ENCODE measurements around the gene OPRL1.

OPRL1 gene

GRCh38 chr20:64115171-64115911 lies 35.5 kb downstream of the OPRL1 start:
- no peak overlapping the region for H3K27ac ChIP-seq (ENCODE audit: extremely low read depth, low read depth, low read length)
- TF ChIP-seq ZNF600 (tag by site-specific recombination; IDR thresholded peaks at IDR 0.05), result peak; percentile 95
- no peak for TF ChIP-seq PATZ1 (tag by site-specific recombination; IDR thresholded peaks at IDR 0.05)
- no peaks in the 10 kb centered on the region for H3K36me3 ChIP-seq (ENCODE audit: control insufficient read depth in 2 of 2, insufficient read depth in 1 of 2, low read length in 2 of 2)
- no peak overlapping the region for H3K4me3 ChIP-seq (ENCODE audit: low read depth, low read length)
- CTCF ChIA-PET, result interaction anchor here (0.9 to 1.3 kb wide), 2 partner anchors 14 to 16 kb away, joined by 3 read pairs; no protein-coding TSS in a partner anchor
- H3K4me1 ChIP-seq (ENCODE audit: control insufficient read depth, insufficient read depth, low read length), result no peaks in the 10 kb centered on the region
- no peaks in the 10 kb centered on the region for H3K9me3 ChIP-seq (ENCODE audit: control insufficient read depth, insufficient read depth, low read depth, low read length)
- POLR2A ChIA-PET, result interaction anchor here (0.6 kb wide), 1 partner anchor 321 kb away, joined by 3 read pairs; no protein-coding TSS in a partner anchor

- H3K9me3 ChIP-seq (ENCODE audit: control insufficient read depth, insufficient read depth, low read depth, low read length), result no peaks in the 10 kb centered on the region
- no peak overlapping the region for H3K4me3 ChIP-seq (ENCODE audit: low read depth, low read length)
- TF ChIP-seq GLIS1 (tag by site-specific recombination; IDR thresholded peaks at IDR 0.05) (no peak), ZNF157 (tag by site-specific recombination; IDR thresholded peaks at IDR 0.05) (no peak), ZNF302 (tag by site-specific recombination; IDR thresholded peaks at IDR 0.05; ENCODE audit: low read depth) (no peak), ZNF768 (tag by site-specific recombination; IDR thresholded peaks at IDR 0.05) (no peak), ZFHX2 (tag by site-specific recombination; conservative IDR thresholded peaks at IDR 0.05) (no peak), ZSCAN5A (tag by site-specific recombination; IDR thresholded peaks at IDR 0.05) (no peak), OVOL3 (tag by site-specific recombination; IDR thresholded peaks at IDR 0.05) (no peak), PRDM6 (tag by site-specific recombination; IDR thresholded peaks at IDR 0.05) (no peak), ZNF449 (tag by site-specific recombination; IDR thresholded peaks at IDR 0.05) (no peak), ELK4 (IDR thresholded peaks at IDR 0.05; ENCODE audit: borderline replicate concordance, low read depth, low read length) (no peak), ZBTB48 (tag by site-specific recombination; IDR thresholded peaks at IDR 0.05) (no peak), ZNF624 (tag by site-specific recombination; IDR thresholded peaks at IDR 0.05) (no peak), ZNF174 (tag by site-specific recombination; IDR thresholded peaks at IDR 0.05) (no peak), ZNF335 (tag by site-specific recombination; conservative IDR thresholded peaks at IDR 0.05) (no peak)
- no peaks in the 10 kb centered on the region for H3K36me3 ChIP-seq (ENCODE audit: control insufficient read depth in 2 of 2, insufficient read depth in 1 of 2, low read length in 2 of 2)
- no peak overlapping the region for H3K27ac ChIP-seq (ENCODE audit: extremely low read depth, low read depth, low read length)
- ChIA-PET CTCF (interaction anchor here (1.3 kb wide), 1 partner anchor 17 kb away, joined by 3 read pairs; no protein-coding TSS in a partner anchor), POLR2A (interaction anchor here (0.8 kb wide), 1 partner anchor 9 kb away, joined by 3 read pairs; no protein-coding TSS in a partner anchor)
- no peaks in the 10 kb centered on the region for H3K4me1 ChIP-seq (ENCODE audit: control insufficient read depth, insufficient read depth, low read length)
Observed at GRCh38 chr20:64116016-64116415, 36.1 kb downstream of the OPRL1 start.

Measured in HEK293 (cell line).